NT2/D1 (cell line): ENCODE results near the gene CD274.

Source experiments
- DNase-seq: peaks from one replicate; pipeline ENCODE4 v3.0.0-alpha.2; 2011; ENCODE audit warnings: low read depth, low spot score
- H3K27me3 ChIP-seq: 2 replicates; pipeline ENCODE4 v1.6.0; 2011; ENCODE audit warnings: mild to moderate bottlenecking; ENCODE audit not compliant: insufficient read length, insufficient read depth
- H3K36me3 ChIP-seq: 2 replicates; pipeline ENCODE4 v1.6.1; 2011; ENCODE audit warnings: mild to moderate bottlenecking, low read length, mixed read lengths; ENCODE audit not compliant: insufficient read depth, insufficient read length
- H3K4me1 ChIP-seq: 2 replicates; pipeline ENCODE4 v1.5.1; 2011; ENCODE audit not compliant: insufficient read depth, insufficient read length
- H3K4me3 ChIP-seq: 2 replicates; pipeline ENCODE4 v1.5.1; 2011; ENCODE audit warnings: low read depth; ENCODE audit not compliant: insufficient read length
- H3K9ac ChIP-seq: 2 replicates; pipeline ENCODE4 v1.6.0; 2011; ENCODE audit warnings: low read depth; ENCODE audit not compliant: insufficient read length
- H3K9me3 ChIP-seq: 2 replicates; pipeline ENCODE4 v1.5.1; 2011; ENCODE audit warnings: mild to moderate bottlenecking, low read length; ENCODE audit not compliant: insufficient read depth
- SUZ12 ChIP-seq: IDR thresholded peaks from 2 replicates; pipeline ENCODE4 v1.6.1; 2011; ENCODE audit not compliant: insufficient read length, insufficient read depth; ENCODE audit errors: extremely low read depth
- YY1 ChIP-seq: IDR thresholded peaks from 2 replicates; pipeline ENCODE4 v1.6.1; 2011; ENCODE audit not compliant: insufficient read length, insufficient read depth
- ZNF274 ChIP-seq: IDR thresholded peaks from 2 replicates; pipeline ENCODE4 v1.6.1; 2011; ENCODE audit warnings: mild to moderate bottlenecking, low read depth, low read length

The CD274 gene

DNA sequence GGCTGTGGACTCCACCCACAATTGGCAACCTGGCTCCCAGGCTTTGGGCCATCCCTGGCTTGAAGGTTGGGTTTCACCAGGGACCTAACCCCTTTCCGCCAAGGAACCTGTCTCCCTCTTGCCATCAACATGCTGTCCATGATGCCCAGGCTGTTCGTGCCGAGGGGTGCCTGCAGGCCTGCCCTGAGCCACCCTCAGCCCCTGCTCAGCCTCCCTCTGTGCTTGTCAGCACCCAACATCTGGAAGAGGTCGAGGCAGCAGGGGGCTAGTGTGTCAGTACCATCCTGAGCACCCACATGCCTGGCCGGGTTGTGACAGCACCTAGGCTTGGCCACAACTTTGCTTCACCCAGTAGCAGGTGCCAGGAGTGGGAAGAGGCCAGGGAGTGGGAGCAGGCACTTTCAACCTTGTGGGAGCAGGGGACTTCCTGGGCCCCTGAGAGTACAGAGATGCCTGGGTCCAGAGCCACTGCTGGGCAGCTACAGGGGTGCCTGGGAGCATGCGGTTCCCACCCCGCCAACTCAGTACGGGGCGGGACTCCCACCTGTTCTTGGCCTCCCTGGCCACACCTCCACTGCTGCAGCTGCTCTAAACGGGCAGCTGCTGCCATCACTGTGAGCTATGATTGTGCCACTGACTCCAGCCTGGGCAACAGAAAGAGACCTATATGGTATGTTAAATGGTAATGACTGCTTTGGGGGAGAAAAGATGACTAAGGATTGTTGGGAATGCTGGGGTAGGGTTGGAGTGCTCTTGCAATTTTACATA is 66.3 kb downstream of the CD274 start:
- Histone ChIP-seq H3K4me3 (no peak overlapping the region), H3K9ac (no peak overlapping the region), H3K36me3 (no peaks in the 10 kb centered on the region), H3K27me3 (no peaks in the 10 kb centered on the region), H3K4me1 (no peaks in the 10 kb centered on the region), H3K9me3 (peaks cover 17% of the 10 kb centered on the region)
- no peak for TF ChIP-seq ZNF274
- TF ChIP-seq SUZ12: no peak
- no peak for TF ChIP-seq YY1
- no peak for DNase-seq

DNA sequence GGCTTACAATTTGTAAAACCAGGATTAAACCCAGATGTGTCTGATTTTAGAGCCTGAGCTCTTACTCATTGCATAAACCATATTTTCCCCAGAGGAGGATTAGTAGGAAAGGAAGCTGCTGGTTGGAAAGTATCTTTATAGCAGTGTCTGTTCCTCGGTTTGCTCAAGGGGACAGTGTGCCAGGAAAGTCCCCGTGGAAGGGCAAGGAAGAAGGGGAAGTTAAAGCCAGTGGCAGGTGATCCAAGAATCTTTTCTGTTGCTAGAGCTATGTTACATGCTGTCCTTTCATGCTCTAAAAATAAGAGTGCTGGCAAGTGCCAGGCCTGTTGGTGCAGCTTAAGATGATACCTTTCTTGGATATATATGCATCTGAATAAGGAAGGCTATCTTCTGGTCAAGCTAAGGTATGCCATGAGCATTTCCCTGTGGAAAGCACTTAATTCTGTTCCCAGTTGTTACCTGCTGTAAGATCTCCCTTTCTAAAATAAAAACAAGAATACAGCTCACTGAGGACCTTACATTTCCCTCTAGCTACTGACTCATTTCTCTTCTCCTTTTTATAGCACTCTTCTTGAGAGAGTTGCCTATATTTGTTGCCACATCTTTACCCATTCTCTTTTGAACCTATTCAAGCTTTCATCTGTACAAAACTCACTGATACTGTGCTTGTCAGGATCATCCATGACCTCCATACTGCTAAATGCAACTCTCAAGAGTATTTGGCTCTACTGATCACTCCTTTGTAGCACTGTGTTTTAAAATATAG is 68.0 kb downstream of the CD274 start:
- H3K4me1 ChIP-seq: no peaks in the 10 kb centered on the region
- H3K36me3 ChIP-seq: no peaks in the 10 kb centered on the region
- no peak overlapping the region for H3K9ac ChIP-seq
- peaks cover 22% of the 10 kb centered on the region for H3K9me3 ChIP-seq
- H3K4me3 ChIP-seq: no peak overlapping the region
- DNase-seq: no peak
- TF ChIP-seq SUZ12 (no peak), YY1 (no peak), ZNF274 (no peak)
- no peaks in the 10 kb centered on the region for H3K27me3 ChIP-seq

DNA sequence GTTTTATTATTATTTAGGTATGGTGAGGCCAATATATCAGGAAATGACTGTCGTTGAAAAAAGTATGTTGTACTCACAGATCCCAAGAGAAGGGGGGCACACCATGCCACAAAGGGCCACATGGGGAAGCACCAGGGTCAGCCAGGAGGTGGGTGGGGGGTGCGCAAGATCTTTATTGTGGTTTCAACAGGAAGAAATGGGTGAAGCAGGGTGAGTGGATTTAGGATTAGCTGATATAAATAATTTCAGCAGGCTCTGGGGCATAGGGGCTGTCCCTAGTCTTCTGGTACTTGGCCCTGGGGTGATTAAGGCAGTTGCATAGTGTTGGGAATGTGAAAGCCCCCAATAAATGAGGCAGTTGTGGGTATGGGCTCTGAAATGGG is 68.6 kb downstream of the CD274 start:
- H3K36me3 ChIP-seq: no peaks in the 10 kb centered on the region
- no peaks in the 10 kb centered on the region for H3K27me3 ChIP-seq
- no peak overlapping the region for H3K4me3 ChIP-seq
- H3K9ac ChIP-seq: no peak overlapping the region
- no peaks in the 10 kb centered on the region for H3K4me1 ChIP-seq
- no peak for TF ChIP-seq ZNF274
- TF ChIP-seq YY1: peak; percentile 2
- TF ChIP-seq SUZ12: no peak
- H3K9me3 ChIP-seq: peaks cover 22% of the 10 kb centered on the region
- no peak for DNase-seq
